HCT116 (cell line): ENCODE measurements around the gene ANKLE2. TPM values are rescaled to one million over a fixed set of nuclear protein-coding genes. Genes with fewer than 3 reads are reported as not detected.

Source experiments
- ATAC-seq: fragments of 200-7000 bp; cut with Tn5 transposase; 2 replicates; pipeline ENCODE4 v1.9.1; 2020; ENCODE audit warnings: mild to moderate bottlenecking, moderate library complexity
- BruUV-seq: library from RNA; stranded (reverse); fragments of 400-500 nt; replicated peaks from 2 replicates; lab custom pipeline; 2021; lab: Mats Ljungman, UMichigan
- CTCF ChIA-PET: fragments of 300-600 bp; sonication (Branson Sonifier 250); formaldehyde crosslinking; loops from one replicate; lab custom pipeline; 2021; ENCODE audit warnings: antibody characterized with exemption; lab: Charles Lee
- POLR2A ChIA-PET: fragments of 300-600, 350-600 bp; sonication (Branson Sonifier 250); formaldehyde crosslinking; loops from one replicate; lab custom pipeline; 2021; ENCODE audit warnings: antibody characterized with exemption; lab: Charles Lee
- RAD21 ChIA-PET, 2 experiments: fragments of 300-600 bp; sonication (Branson Sonifier 250); formaldehyde crosslinking; loops; one replicate each; lab custom pipeline; 2023; ENCODE audit warnings: low total read pairs in 2 of 2; ENCODE audit not compliant: uncharacterized antibody in 2 of 2, unreplicated experiment in 2 of 2, low non-redundant PET in 1 of 2; lab: Charles Lee
- DNase-seq: peaks from one replicate; pipeline ENCODE4 v3.0.0-alpha.2; 2010; ENCODE audit warnings: low read depth, low spot score
- H2AFZ ChIP-seq: fragments of 200-600 bp; shearing (Covaris generic), sonication (generic); 2 replicates; pipeline ENCODE4 v1.6.1; 2017; ENCODE audit warnings: low read depth, mixed run types, mixed read lengths, antibody characterized with exemption, low read length; ENCODE audit not compliant: poor library complexity, severe bottlenecking
- H3K27ac ChIP-seq: 2 replicates; pipeline ENCODE4 v1.5.1; 2012; ENCODE audit warnings: low read depth, low read length
- H3K27me3 ChIP-seq: fragments of 200-600 bp; sonication (generic); 2 replicates; pipeline ENCODE4 v1.6.1; 2016; ENCODE audit warnings: mixed run types, low read length, mixed read lengths; ENCODE audit not compliant: insufficient read depth
- H3K36me3 ChIP-seq, 2 experiments: fragments of 200-500 bp in 1 of 2; fragments of 200-600 bp in 1 of 2; sonication (Bioruptor generic) in 1 of 2; sonication (generic) in 1 of 2; 2 replicates each; pipeline versions ENCODE4 v1.5.1 to v1.6.1; 2014 to 2016; ENCODE audit warnings: low read length in 2 of 2, inconsistent platforms in 1 of 2, mixed read lengths in 1 of 2, mixed run types in 1 of 2; ENCODE audit not compliant: insufficient read depth in 2 of 2, control insufficient read depth in 1 of 2
- H3K4me1 ChIP-seq, 2 experiments: fragments of 200-600 bp in 1 of 2; sonication (generic) in 1 of 2; 2 replicates each; pipeline versions ENCODE4 v1.5.1 to v1.6.1; 2012 to 2017; ENCODE audit warnings: low read length in 2 of 2, inconsistent platforms in 1 of 2, mild to moderate bottlenecking in 1 of 2, mixed read lengths in 1 of 2, mixed run types in 1 of 2, moderate library complexity in 1 of 2; ENCODE audit not compliant: insufficient read depth in 2 of 2, control insufficient read depth in 1 of 2
- H3K4me2 ChIP-seq: fragments of 200-600 bp; sonication (generic); 2 replicates; pipeline ENCODE4 v1.6.1; 2017; ENCODE audit warnings: mixed run types, low read length, mixed read lengths
- H3K4me3 ChIP-seq, 2 experiments: fragments of 200-600 bp in 1 of 2; sonication (generic) in 1 of 2; replicated peaks in 1 of 2; 2 replicates each; pipeline ENCODE4 v1.5.1; 2011 to 2016; ENCODE audit warnings: low read length in 2 of 2, control low read depth in 1 of 2, low read depth in 1 of 2, mild to moderate bottlenecking in 1 of 2, mixed read lengths in 1 of 2, mixed run types in 1 of 2
- H3K79me2 ChIP-seq: fragments of 200-600 bp; sonication (generic); 2 replicates; pipeline ENCODE4 v1.6.1; 2017; ENCODE audit warnings: mild to moderate bottlenecking, mixed run types, low read length, moderate library complexity, mixed read lengths; ENCODE audit not compliant: insufficient read depth
- H3K9ac ChIP-seq: fragments of 200-600 bp; sonication (generic); 2 replicates; pipeline ENCODE4 v1.6.1; 2016; ENCODE audit warnings: low read length, mixed read lengths
- H3K9me2 ChIP-seq: fragments of 200-600 bp; sonication (generic), shearing (Covaris generic); 2 replicates; pipeline ENCODE4 v1.6.1; 2017; ENCODE audit warnings: mixed run types, mild to moderate bottlenecking, moderate library complexity; ENCODE audit not compliant: insufficient read depth
- H3K9me3 ChIP-seq, 2 experiments: fragments of 200-500 bp in 1 of 2; fragments of 200-600 bp in 1 of 2; sonication (Bioruptor generic) in 1 of 2; sonication (generic) in 1 of 2; 2 replicates each; pipeline ENCODE4 v1.6.1; 2014 to 2017; ENCODE audit warnings: low read length in 2 of 2, mixed read lengths in 2 of 2, inconsistent platforms in 1 of 2, low read depth in 1 of 2, mild to moderate bottlenecking in 1 of 2, mixed run types in 1 of 2, moderate library complexity in 1 of 2; ENCODE audit not compliant: control insufficient read depth in 1 of 2, insufficient read depth in 1 of 2
- H4K20me1 ChIP-seq: fragments of 200-600 bp; sonication (generic), shearing (Covaris generic); 2 replicates; pipeline ENCODE4 v1.6.1; 2017; ENCODE audit warnings: mixed run types, mild to moderate bottlenecking, moderate library complexity; ENCODE audit not compliant: insufficient read depth
- ATF3 ChIP-seq: IDR thresholded peaks from 2 replicates; pipeline ENCODE4 v1.6.1; 2012
- CBX3 ChIP-seq: IDR thresholded peaks from 2 replicates; pipeline ENCODE4 v1.6.1; 2012; ENCODE audit warnings: low read depth
- CEBPB ChIP-seq: IDR thresholded peaks from 2 replicates; pipeline ENCODE4 v1.6.1; 2012; ENCODE audit warnings: low read depth
- ELF1 ChIP-seq: IDR thresholded peaks from 2 replicates; pipeline ENCODE4 v1.6.1; 2012; ENCODE audit warnings: low read depth, borderline replicate concordance
- EZH2 ChIP-seq: fragments of 200-600 bp; sonication (generic); IDR thresholded peaks from 2 replicates; pipeline ENCODE4 v1.6.1; 2017; ENCODE audit warnings: antibody characterized with exemption, mixed run types
- EZH2phosphoT487 ChIP-seq: fragments of 200-600 bp; IDR thresholded peaks from 2 replicates; pipeline ENCODE4 v1.6.1; 2018; ENCODE audit warnings: antibody characterized with exemption, borderline replicate concordance
- FOSL1 ChIP-seq: IDR thresholded peaks from 2 replicates; pipeline ENCODE4 v1.6.1; 2012; ENCODE audit warnings: low read depth
- MAX ChIP-seq: IDR thresholded peaks from 2 replicates; pipeline ENCODE4 v1.6.1; 2012
- POLR2A ChIP-seq: IDR thresholded peaks from 2 replicates; pipeline ENCODE4 v1.7.0; 2011; ENCODE audit warnings: borderline replicate concordance; ENCODE audit not compliant: insufficient read depth, insufficient read length; ENCODE audit errors: extremely low read depth
- POLR2AphosphoS5 ChIP-seq: IDR thresholded peaks from 2 replicates; pipeline ENCODE4 v1.6.1; 2011; ENCODE audit warnings: mild to moderate bottlenecking, low read depth, low read length, moderate library complexity
- RAD21 ChIP-seq: IDR thresholded peaks from 2 replicates; pipeline ENCODE4 v1.6.1; 2012; ENCODE audit warnings: low read depth, mild to moderate bottlenecking
- SIN3A ChIP-seq: IDR thresholded peaks from 2 replicates; pipeline ENCODE4 v1.6.1; 2012; ENCODE audit warnings: low read depth
- SP1 ChIP-seq: IDR thresholded peaks from 2 replicates; pipeline ENCODE4 v1.6.1; 2012; ENCODE audit warnings: low read depth
- SRF ChIP-seq: IDR thresholded peaks from 2 replicates; pipeline ENCODE4 v1.6.1; 2012; ENCODE audit warnings: low read depth
- TCF7L2 ChIP-seq: IDR thresholded peaks from 2 replicates; pipeline ENCODE4 v1.7.0; 2011; ENCODE audit warnings: borderline replicate concordance, inconsistent platforms; ENCODE audit not compliant: insufficient read depth, insufficient read length; ENCODE audit errors: extremely low read depth
- YY1 ChIP-seq: IDR thresholded peaks from 2 replicates; pipeline ENCODE4 v1.6.1; 2011; ENCODE audit warnings: low read length, low read depth, moderate library complexity, mild to moderate bottlenecking; ENCODE audit not compliant: insufficient replicate concordance; ENCODE audit errors: extremely low read depth
- ZBTB33 ChIP-seq: IDR thresholded peaks from 2 replicates; pipeline ENCODE4 v1.6.1; 2011; ENCODE audit warnings: mild to moderate bottlenecking, low read length, moderate library complexity; ENCODE audit not compliant: insufficient replicate concordance; ENCODE audit errors: extremely low read depth
- ZFX ChIP-seq: fragments of 450-650 bp; IDR thresholded peaks from 2 replicates; pipeline ENCODE4 v1.6.1; 2017
- ZNF274 ChIP-seq: fragments of 200-500 bp; sonication (Bioruptor generic); IDR thresholded peaks from 2 replicates; pipeline ENCODE4 v1.6.1; 2014; ENCODE audit warnings: mild to moderate bottlenecking, low read depth, low read length, inconsistent platforms
- intact Hi-C: fragments of 100-400 bp; cut with micrococcal nuclease; formaldehyde crosslinking; loops from 2 replicates; pipeline ENCODE4 v1.10.0; 2022
- total RNA-seq: library from RNA; stranded (reverse); gene quantifications from one replicate; pipeline ENCODE4 v1.2.1, GENCODE V29; 2021; ENCODE audit not compliant: unreplicated experiment
- TF ChIP-seq, protein P1 (sequence below), 3 experiments: fragments of 200-600 bp in 1 of 3; sonication (generic) in 1 of 3; IDR thresholded peaks in 2 of 3; conservative IDR thresholded peaks in 1 of 3; 2 replicates each; pipeline ENCODE4 v1.5.1; 2012 to 2017; ENCODE audit warnings: low read depth in 2 of 3, low read length in 2 of 3, antibody characterized with exemption in 1 of 3, borderline replicate concordance in 1 of 3, control low read depth in 1 of 3, mild to moderate bottlenecking in 1 of 3, mixed read lengths in 1 of 3, mixed run types in 1 of 3, moderate library complexity in 1 of 3; ENCODE audit not compliant: insufficient read depth in 1 of 3

The ANKLE2 gene
- total RNA-seq, 1 experiment from 2014 or later, result 68.8 TPM

- no peak for TF ChIP-seq YY1
- no peak for TF ChIP-seq EZH2phosphoT487
- TF ChIP-seq TCF7L2, result no peak
- TF ChIP-seq POLR2A, result no peak
- no peak for TF ChIP-seq SP1
- TF ChIP-seq ZBTB33, result no peak
- TF ChIP-seq SIN3A, result no peak
- no peak for TF ChIP-seq POLR2AphosphoS5
- TF ChIP-seq CBX3, result no peak
- no peak for TF ChIP-seq ZNF274
- no peak for TF ChIP-seq ZFX
Measured at GRCh38 chr12:132702640-132703039, 59.0 kb downstream of the ANKLE2 start (continued).

DNA sequence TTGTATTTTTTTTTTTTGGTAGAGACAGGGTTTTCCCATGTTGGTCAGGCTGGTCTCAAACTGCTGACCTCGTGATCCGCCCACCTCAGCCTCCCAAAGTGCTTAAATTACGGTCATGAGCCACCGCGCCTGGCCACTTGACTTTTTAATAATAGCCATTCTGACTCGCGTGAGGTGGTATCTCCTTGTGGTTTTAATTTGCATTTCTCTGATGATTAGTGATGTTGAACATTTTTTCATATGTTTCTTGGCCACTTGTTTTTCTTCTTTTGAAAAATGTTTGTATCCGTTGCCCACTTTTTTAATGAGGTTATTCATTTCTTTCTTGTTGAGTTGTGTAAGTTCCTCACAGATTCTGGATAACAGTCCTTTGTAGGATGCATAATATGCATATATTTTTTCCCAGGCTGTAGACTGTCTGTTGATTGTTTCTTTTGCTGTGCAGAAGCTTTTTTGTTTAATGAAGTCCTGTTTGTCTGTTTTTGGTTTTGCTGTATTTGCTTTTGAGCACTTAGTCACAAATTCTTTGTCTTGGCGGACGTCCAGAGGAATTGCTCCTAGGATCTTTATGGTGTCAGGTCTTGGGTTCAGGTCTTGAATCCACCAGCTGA lies 61.3 kb downstream of the ANKLE2 start:
- no TSS peak for BruUV-seq
- no peak for DNase-seq
- ATAC-seq, result no peak
- Histone ChIP-seq H3K9me3 (no peaks in the 10 kb centered on the region), H4K20me1 (no peaks in the 10 kb centered on the region), H3K36me3 (peaks cover 10 to 24% of the 10 kb centered on the region in 2 experiments; a peak in 2 of 4 replicates), H3K27me3 (no peaks in the 10 kb centered on the region), H3K27ac (no peak overlapping the region), H3K4me1 (no peaks in the 10 kb centered on the region), H3K9me2 (no peaks in the 10 kb centered on the region), H3K9ac (no peak overlapping the region), H3K4me2 (no peak overlapping the region), H3K79me2 (peaks cover 5% of the 10 kb centered on the region), H2AFZ (no peak overlapping the region), H3K4me3 (no peak overlapping the region)
- ChIA-PET RAD21 (no interaction called here), CTCF (no interaction called here), POLR2A (no interaction called here)
- intact Hi-C loops, result no loop called here
- TF ChIP-seq POLR2A, result no peak
- no peak for TF ChIP-seq MAX
- no peak for TF ChIP-seq ELF1
- no peak for TF ChIP-seq POLR2AphosphoS5
- no peak for TF ChIP-seq TCF7L2
- TF ChIP-seq, protein P1, sequence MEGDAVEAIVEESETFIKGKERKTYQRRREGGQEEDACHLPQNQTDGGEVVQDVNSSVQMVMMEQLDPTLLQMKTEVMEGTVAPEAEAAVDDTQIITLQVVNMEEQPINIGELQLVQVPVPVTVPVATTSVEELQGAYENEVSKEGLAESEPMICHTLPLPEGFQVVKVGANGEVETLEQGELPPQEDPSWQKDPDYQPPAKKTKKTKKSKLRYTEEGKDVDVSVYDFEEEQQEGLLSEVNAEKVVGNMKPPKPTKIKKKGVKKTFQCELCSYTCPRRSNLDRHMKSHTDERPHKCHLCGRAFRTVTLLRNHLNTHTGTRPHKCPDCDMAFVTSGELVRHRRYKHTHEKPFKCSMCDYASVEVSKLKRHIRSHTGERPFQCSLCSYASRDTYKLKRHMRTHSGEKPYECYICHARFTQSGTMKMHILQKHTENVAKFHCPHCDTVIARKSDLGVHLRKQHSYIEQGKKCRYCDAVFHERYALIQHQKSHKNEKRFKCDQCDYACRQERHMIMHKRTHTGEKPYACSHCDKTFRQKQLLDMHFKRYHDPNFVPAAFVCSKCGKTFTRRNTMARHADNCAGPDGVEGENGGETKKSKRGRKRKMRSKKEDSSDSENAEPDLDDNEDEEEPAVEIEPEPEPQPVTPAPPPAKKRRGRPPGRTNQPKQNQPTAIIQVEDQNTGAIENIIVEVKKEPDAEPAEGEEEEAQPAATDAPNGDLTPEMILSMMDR (IDR thresholded peaks at IDR 0.05 in 2 of 3, conservative IDR thresholded peaks at IDR 0.05 in 1 of 3; ENCODE audit: borderline replicate concordance in 1 of 3, insufficient read depth in 1 of 3, low read depth in 2 of 3, low read length in 2 of 3), result no peak
- no peak for TF ChIP-seq YY1
- no peak for TF ChIP-seq RAD21
- TF ChIP-seq EZH2phosphoT487, result no peak
- no peak for TF ChIP-seq EZH2
- no peak for TF ChIP-seq ZNF274
- TF ChIP-seq CEBPB, result no peak
- no peak for TF ChIP-seq SP1
- no peak for TF ChIP-seq SRF
- no peak for TF ChIP-seq ATF3
- no peak for TF ChIP-seq SIN3A
- no peak for TF ChIP-seq FOSL1
